WI38 (cell line): ENCODE results near the gene SKAP1.

Experiments used
- H3K4me3 ChIP-seq: 2 replicates; pipeline ENCODE4 v1.5.1; 2011; ENCODE audit warnings: low read depth, mild to moderate bottlenecking, control low read depth, low read length
- CTCF ChIP-seq: IDR thresholded peaks from 2 replicates; pipeline ENCODE4 v1.5.1; 2012; ENCODE audit warnings: low read depth, mild to moderate bottlenecking, control low read depth, low read length

Gene SKAP1

DNA sequence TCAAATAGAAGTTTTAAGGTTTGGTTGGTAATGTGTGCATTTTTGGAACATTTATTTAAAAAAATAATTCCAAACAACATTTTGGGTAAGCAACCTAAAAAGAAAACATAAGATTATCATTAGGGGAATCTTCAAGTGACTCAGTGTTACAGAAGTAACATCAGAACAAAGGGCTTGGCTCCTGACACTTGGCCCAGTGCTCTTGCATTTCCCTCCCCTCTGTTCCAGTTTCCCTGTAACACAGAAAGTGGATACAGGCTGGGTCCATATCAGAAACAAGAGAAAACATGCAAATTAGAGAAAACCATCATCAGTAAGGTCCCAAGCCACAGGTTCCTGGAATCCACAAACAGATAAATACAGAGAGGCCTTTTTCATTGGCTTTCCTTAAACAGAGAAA, 40.1 kb downstream of the SKAP1 start:
- TF ChIP-seq CTCF = no peak

DNA sequence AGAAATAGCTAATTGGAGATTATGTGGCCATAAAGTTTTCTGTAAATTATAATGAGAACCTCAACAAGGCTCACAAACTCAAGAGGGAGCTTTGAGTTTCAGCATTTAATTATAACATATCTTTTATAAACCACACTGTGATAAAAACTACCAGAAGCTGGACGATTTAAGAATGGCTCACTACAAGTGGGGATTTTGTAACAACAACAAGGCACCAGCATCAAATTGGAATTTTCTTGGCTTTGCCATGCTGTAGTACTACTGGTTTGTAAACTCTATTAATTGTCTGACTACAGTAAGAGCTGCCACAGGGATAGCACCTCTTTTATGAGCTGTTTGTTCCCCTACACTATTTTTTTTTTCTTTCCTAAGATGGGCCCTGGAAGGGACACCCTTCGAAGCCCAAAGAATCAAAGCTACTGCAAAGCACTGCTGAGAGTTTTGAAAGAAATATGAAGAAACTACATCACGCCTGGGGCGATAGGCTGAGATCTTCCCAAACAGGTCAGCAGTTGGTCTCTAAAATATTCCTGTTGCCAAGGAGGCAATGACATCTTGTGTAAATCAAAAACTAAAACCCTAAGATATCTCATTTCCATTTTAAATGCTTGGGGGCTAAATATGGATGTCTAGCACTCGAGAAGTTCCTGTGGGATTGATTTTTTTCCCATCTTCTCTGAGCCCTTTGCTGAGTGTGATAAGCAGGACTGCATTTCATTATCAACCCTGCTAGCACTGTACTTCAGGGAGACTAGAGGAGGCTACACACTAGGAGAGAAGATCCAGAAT, 40.9 kb downstream of the SKAP1 start:
- H3K4me3 ChIP-seq = no peak overlapping the region
- no peak for TF ChIP-seq CTCF

More for the DNA sequence above, 40.1 kb downstream of the SKAP1 start:
- H3K4me3 ChIP-seq = no peak overlapping the region

DNA sequence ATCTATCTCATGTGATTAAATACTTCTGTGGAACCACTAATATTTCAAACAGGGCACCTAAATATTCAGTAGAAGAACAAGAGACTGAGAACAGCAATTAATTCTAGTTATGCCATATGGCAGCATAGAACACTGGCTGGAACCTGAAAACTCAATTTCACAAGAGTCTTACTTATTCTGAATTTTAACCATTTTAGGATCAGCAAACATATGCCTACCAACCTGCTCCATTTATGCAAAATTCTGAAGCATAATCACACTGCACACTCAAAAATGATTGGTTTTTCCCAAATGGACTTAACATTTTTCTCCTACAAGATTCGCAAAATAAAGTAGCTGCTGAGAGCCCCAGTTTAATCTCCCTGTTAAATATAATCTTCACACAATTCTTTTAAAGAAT, 43.2 kb downstream of the SKAP1 start:
- H3K4me3 ChIP-seq = no peak overlapping the region
- no peak for TF ChIP-seq CTCF

GRCh38 chr17:48385319-48385718, 44.7 kb downstream of the SKAP1 start:
- H3K4me3 ChIP-seq = no peak overlapping the region
- TF ChIP-seq CTCF = no peak

DNA sequence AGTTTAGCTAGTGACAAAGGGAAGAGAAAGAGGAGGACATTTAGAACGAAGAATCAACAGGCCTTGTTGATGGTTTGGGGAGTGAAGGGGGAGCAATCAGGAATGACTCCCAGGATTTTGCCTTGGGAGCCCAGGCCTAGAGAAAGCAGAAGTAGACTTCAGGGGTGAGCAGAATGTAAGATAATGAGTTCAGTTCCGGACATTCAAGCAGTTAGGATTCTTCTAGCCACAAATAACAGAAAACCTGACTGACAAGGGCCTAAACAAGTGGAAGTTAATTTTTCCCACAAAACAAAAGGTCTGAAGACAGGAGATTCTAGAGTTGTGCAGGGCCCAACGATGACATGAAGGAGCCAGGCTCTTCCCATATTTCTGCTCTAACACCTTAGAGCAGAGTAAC, 45.9 kb downstream of the SKAP1 start:
- no peak for TF ChIP-seq CTCF
- H3K4me3 ChIP-seq = no peak overlapping the region

GRCh38 chr17:48382989-48383388, 47.0 kb downstream of the SKAP1 start:
- no peak overlapping the region for H3K4me3 ChIP-seq
- TF ChIP-seq CTCF = no peak

GRCh38 chr17:48378708-48379392, 51.2 kb downstream of the SKAP1 start:
- no peak for TF ChIP-seq CTCF
- no peak overlapping the region for H3K4me3 ChIP-seq
